Measurements from ENCODE around the gene SH3GL2.

SH3GL2 gene

DNA sequence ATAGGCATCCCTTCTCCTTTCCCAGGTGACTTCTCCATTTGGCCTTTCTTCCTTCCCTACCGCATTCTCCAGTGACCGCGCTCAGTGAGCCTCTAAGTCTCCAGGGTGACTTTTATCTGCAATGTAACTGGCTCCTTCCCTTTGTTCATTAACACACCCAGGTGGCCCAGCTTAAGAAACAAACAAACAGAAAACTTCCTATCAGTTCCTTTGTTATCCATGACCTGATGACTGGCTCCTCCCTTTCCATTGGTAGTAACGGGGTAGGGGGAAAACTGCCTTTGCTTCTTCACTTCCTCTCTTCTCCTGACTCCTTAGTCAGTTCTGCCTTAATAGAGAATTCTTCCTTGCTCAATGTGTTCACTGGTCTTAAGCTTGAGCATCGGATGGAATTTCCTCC lies 7.0 kb upstream of the SH3GL2 start:
- H3K4me2 ChIP-seq (ENCODE audit: insufficient read depth, low read length): no peak overlapping the region
- no peaks in the 10 kb centered on the region for H3K36me3 ChIP-seq (ENCODE audit: insufficient read depth, low read length)
- no peak overlapping the region for H3K27ac ChIP-seq (ENCODE audit: low read length)
- H3K4me3 ChIP-seq (ENCODE audit: low read depth in 1 of 2, low read length in 2 of 2): no peak overlapping the region
- H3K9me3 ChIP-seq (ENCODE audit: insufficient read depth, low read length, severe bottlenecking): no peaks in the 10 kb centered on the region
- H3K79me2 ChIP-seq (ENCODE audit: insufficient read depth, low read length): no peaks in the 10 kb centered on the region
- DNase-seq: no peak
- no peak overlapping the region for H3K9ac ChIP-seq (ENCODE audit: low read depth, low read length)
- H3K27me3 ChIP-seq (ENCODE audit: insufficient read depth, low read length, poor library complexity): no peaks in the 10 kb centered on the region
- no peaks in the 10 kb centered on the region for H3K4me1 ChIP-seq (ENCODE audit: insufficient read depth, low read length)
- no peak for ATAC-seq (ENCODE audit: insufficient read depth, low read depth)
- H4K20me1 ChIP-seq (ENCODE audit: insufficient read depth, low read length): no peaks in the 10 kb centered on the region
- no peak overlapping the region for H2AFZ ChIP-seq (ENCODE audit: low read depth, low read length)
- TF ChIP-seq EZH2 (IDR thresholded peaks at IDR 0.05; ENCODE audit: borderline replicate concordance, low read depth, low read length, severe bottlenecking): no peak
- TF ChIP-seq, protein P1, sequence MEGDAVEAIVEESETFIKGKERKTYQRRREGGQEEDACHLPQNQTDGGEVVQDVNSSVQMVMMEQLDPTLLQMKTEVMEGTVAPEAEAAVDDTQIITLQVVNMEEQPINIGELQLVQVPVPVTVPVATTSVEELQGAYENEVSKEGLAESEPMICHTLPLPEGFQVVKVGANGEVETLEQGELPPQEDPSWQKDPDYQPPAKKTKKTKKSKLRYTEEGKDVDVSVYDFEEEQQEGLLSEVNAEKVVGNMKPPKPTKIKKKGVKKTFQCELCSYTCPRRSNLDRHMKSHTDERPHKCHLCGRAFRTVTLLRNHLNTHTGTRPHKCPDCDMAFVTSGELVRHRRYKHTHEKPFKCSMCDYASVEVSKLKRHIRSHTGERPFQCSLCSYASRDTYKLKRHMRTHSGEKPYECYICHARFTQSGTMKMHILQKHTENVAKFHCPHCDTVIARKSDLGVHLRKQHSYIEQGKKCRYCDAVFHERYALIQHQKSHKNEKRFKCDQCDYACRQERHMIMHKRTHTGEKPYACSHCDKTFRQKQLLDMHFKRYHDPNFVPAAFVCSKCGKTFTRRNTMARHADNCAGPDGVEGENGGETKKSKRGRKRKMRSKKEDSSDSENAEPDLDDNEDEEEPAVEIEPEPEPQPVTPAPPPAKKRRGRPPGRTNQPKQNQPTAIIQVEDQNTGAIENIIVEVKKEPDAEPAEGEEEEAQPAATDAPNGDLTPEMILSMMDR (IDR thresholded peaks at IDR 0.05; ENCODE audit: borderline replicate concordance, extremely low read depth, low read length, poor library complexity, severe bottlenecking): no peak

DNA sequence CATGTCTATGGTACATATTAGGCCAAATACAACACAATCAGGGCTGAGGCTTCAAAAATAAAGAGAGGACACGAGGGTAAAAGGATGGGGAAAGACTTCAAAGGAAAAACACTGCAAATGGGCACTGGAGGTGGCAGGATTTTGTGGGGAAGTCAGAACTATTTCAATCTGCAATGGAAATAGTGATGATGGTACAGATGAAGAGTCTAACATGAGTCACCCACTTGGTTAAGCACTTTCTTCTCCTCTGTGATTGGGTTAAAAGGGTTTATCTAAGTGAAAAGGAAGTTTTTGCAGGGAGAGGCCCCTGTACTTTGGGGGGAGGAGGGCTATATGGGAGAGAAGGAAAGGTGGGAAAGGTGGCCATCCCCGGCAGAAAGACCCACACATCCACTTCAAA lies 4.5 kb upstream of the SH3GL2 start:
- no peak overlapping the region for H3K4me2 ChIP-seq (ENCODE audit: insufficient read depth, low read length)
- H3K79me2 ChIP-seq (ENCODE audit: insufficient read depth, low read length): no peaks in the 10 kb centered on the region
- TF ChIP-seq, protein P1 (IDR thresholded peaks at IDR 0.05; ENCODE audit: borderline replicate concordance, extremely low read depth, low read length, poor library complexity, severe bottlenecking): no peak
- TF ChIP-seq EZH2 (IDR thresholded peaks at IDR 0.05; ENCODE audit: borderline replicate concordance, low read depth, low read length, severe bottlenecking): no peak

DNA sequence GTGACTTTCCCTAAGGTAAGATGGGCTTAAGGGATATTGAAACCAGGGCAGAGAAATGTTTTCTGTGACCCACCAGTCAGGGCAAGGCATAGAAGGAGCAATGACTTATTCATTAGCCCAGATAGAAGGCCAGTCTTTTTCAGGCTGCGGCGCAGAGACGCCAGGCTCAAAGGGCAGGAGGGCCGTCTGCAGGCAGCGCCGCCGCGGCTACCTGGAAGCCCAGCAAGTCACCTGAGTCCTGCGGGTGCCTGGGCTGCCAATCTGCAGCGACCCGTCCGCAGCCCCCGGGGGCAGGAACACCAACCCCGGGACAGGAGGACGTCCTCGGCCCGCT lies 322 bp upstream of the SH3GL2 start:
- H4K20me1 ChIP-seq (ENCODE audit: insufficient read depth, low read length): no peaks in the 10 kb centered on the region
- ATAC-seq (ENCODE audit: insufficient read depth, low read depth) (no peak), DNase-seq (no peak)
- H3K4me2 ChIP-seq (ENCODE audit: insufficient read depth, low read length): no peak overlapping the region
- H2AFZ ChIP-seq (ENCODE audit: low read depth, low read length): no peak overlapping the region
- TF ChIP-seq, protein P1 (IDR thresholded peaks at IDR 0.05; ENCODE audit: borderline replicate concordance, extremely low read depth, low read length, poor library complexity, severe bottlenecking): no peak
- no peak overlapping the region for H3K9ac ChIP-seq (ENCODE audit: low read depth, low read length)
- no peak overlapping the region for H3K27ac ChIP-seq (ENCODE audit: low read length)
- no peak overlapping the region for H3K4me3 ChIP-seq (ENCODE audit: low read depth in 1 of 2, low read length in 2 of 2)
- H3K27me3 ChIP-seq (ENCODE audit: insufficient read depth, low read length, poor library complexity): no peaks in the 10 kb centered on the region
- H3K79me2 ChIP-seq (ENCODE audit: insufficient read depth, low read length): no peaks in the 10 kb centered on the region
- H3K4me1 ChIP-seq (ENCODE audit: insufficient read depth, low read length): no peaks in the 10 kb centered on the region
- H3K36me3 ChIP-seq (ENCODE audit: insufficient read depth, low read length): no peaks in the 10 kb centered on the region
- H3K9me3 ChIP-seq (ENCODE audit: insufficient read depth, low read length, severe bottlenecking): no peaks in the 10 kb centered on the region

More for the DNA sequence above, 4.5 kb upstream of the SH3GL2 start:
- no peaks in the 10 kb centered on the region for H3K9me3 ChIP-seq (ENCODE audit: insufficient read depth, low read length, severe bottlenecking)
- DNase-seq (no peak), ATAC-seq (ENCODE audit: insufficient read depth, low read depth) (no peak)
- H3K4me1 ChIP-seq (ENCODE audit: insufficient read depth, low read length): no peaks in the 10 kb centered on the region
- H3K9ac ChIP-seq (ENCODE audit: low read depth, low read length): no peak overlapping the region
- no peaks in the 10 kb centered on the region for H4K20me1 ChIP-seq (ENCODE audit: insufficient read depth, low read length)
- H2AFZ ChIP-seq (ENCODE audit: low read depth, low read length): no peak overlapping the region
- no peaks in the 10 kb centered on the region for H3K36me3 ChIP-seq (ENCODE audit: insufficient read depth, low read length)
- no peak overlapping the region for H3K4me3 ChIP-seq (ENCODE audit: low read depth in 1 of 2, low read length in 2 of 2)
- no peaks in the 10 kb centered on the region for H3K27me3 ChIP-seq (ENCODE audit: insufficient read depth, low read length, poor library complexity)
- H3K27ac ChIP-seq (ENCODE audit: low read length): no peak overlapping the region

DNA sequence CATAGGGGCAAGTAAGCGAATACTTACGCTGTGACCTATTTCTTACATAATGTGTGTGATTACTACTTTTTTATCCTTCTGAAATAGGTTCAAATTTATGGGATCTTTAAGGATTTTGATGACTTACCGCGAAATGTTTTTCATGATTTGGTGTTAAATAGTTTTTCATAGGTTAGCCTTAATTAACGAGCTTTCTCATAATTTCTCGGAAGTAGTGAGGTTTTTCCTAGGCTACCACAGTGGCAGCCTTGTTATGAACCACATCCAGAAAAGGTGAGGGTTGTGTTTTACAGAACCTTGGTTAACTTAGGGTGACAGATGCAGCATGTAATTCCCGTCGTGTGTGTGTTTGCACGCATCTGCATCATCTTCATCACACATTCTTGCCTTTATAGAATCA lies 1.3 kb downstream of the SH3GL2 start:
- ATAC-seq (ENCODE audit: insufficient read depth, low read depth): no peak
- Histone ChIP-seq H3K27ac (ENCODE audit: low read length) (no peak overlapping the region), H4K20me1 (ENCODE audit: insufficient read depth, low read length) (no peaks in the 10 kb centered on the region), H3K4me2 (ENCODE audit: insufficient read depth, low read length) (no peak overlapping the region), H3K4me1 (ENCODE audit: insufficient read depth, low read length) (no peaks in the 10 kb centered on the region), H3K79me2 (ENCODE audit: insufficient read depth, low read length) (no peaks in the 10 kb centered on the region), H2AFZ (ENCODE audit: low read depth, low read length) (no peak overlapping the region), H3K9me3 (ENCODE audit: insufficient read depth, low read length, severe bottlenecking) (no peaks in the 10 kb centered on the region), H3K4me3 (ENCODE audit: low read depth in 1 of 2, low read length in 2 of 2) (no peak overlapping the region), H3K36me3 (ENCODE audit: insufficient read depth, low read length) (no peaks in the 10 kb centered on the region), H3K27me3 (ENCODE audit: insufficient read depth, low read length, poor library complexity) (no peaks in the 10 kb centered on the region), H3K9ac (ENCODE audit: low read depth, low read length) (no peak overlapping the region)
- no peak for DNase-seq
- TF ChIP-seq, protein P1 (IDR thresholded peaks at IDR 0.05; ENCODE audit: borderline replicate concordance, extremely low read depth, low read length, poor library complexity, severe bottlenecking): no peak
- TF ChIP-seq EZH2 (IDR thresholded peaks at IDR 0.05; ENCODE audit: borderline replicate concordance, low read depth, low read length, severe bottlenecking): no peak

Data from DND-41 (cell line).